Activated CD4-positive, alpha-beta T cell treated with anti-CD3 and anti-CD28 coated beads, Interleukin-2, amount 50 U/mL, for 48 hours (primary cell): Measurements from ENCODE around the gene BAD.
A peak's percentile ranks its signal among the peaks of the same experiment; 100 is the strongest.

Experiments
- DNase-seq, 2 experiments: peaks; one replicate each; pipeline ENCODE4 v3.0.0-alpha.2; 2020

BAD gene

DNA sequence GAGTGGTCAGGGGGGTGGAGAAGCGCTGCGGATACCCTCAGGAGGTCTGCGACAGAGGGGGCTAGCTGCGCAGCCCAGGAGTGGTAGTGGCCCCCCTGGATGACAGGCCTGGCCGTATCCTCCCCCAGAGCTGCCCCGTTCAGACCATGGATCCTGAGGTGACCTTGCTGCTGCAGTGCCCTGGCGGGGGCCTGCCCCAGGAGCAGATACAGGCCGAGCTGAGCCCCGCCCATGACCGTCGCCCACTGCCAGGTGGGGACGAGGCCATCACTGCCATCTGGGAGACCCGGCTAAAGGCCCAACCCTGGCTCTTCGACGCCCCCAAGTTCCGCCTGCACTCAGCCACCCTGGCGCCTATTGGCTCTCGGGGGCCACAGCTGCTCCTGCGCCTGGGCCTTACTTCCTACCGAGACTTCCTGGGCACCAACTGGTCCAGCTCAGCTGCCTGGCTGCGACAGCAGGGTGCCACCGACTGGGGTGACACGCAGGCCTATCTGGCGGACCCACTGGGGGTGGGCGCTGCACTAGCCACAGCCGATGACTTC is 57.9 kb downstream of the BAD start:
- DNase-seq: peak; percentile 69 to 78

DNA sequence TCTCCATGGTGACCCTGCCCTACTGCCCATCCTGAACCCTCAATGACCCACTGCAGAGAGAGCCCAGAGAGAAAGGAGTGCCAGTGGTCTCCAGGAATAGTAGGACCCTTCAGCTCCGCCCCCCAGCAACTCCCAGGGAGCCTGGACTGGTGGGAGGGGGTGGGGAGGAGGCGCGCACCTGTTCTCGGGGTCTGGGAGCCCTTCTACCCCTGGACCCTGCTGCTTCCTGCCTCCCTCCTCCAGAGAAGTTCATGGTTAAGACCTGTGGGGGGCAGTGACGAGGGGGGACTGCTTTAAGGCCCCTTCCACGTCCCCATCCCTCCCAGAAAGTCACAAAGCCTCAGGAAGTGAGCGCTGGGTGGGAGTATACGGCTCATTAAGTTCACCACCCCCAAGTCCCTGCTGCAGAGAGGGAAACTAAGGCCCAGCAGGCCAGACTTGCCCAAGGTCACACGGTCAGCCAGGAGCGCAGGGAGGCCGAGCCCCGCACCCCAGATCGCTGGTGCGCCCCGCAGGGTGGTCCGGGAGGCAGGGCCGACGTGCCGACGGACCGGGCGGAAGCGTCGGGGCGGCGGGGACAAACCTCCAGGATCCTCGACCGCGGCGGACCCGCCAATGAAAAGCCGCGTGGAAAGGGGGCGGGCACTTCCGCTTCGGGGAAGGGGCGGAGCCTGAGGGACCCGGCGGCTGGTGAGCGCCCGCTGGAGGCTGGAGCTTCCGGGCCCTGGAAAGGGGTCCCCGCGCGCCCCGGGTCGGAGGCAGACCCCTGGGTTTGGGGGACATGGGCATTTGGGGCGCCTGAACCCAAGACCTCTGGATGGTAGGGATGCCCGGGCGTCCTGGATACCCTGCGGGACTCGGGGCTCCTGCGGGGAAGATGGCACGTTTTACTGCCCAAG is 58.6 kb downstream of the BAD start, which contains the start of the genes NUDT22 and TRPT1:
Gene NUDT22 (plus strand): TSS at position 667 of the 899 bp plus-strand sequence. CDS start 379 bp downstream, outside the sequence.
Gene TRPT1 (minus strand): TSS at position 579 of the 899 bp plus-strand sequence. CDS start 326 bp downstream, at position 253.
- DNase-seq: peak; percentile 96

DNA sequence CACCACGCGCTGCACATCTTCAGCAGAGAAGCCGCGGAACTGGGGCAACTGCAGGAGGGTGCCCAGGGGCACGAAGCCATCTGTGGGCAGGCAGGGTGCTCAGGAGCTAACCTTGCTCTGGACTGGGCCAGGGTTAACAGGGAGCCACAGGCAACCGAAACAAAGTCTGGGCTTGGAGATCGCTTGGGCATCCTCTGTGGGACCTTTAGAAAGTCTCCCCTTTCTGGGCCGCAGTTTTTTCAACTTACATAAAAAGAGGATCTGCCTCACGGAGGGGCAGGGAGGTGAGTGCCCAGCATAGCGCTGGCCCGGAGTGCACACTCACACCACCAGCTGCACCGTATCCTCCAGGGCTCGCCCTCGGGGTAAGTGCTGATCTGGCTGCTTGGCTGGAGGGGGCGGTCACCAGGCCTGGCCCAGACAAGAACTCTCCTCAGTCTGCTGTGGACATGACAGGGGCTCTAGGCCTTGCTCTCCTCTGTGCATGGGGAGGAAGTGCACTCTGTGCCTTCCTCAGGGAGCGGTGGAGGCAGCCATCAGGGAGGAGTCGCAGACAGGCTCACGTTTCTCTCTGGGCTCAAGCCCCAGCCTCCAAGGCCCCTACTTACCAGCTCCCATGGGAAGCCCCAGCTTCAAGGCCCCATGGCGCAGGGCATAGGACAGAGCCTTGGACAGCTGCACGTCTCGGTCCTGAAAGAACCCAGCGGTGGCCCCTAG is 59.4 kb downstream of the BAD start:
- no peak for DNase-seq

DNA sequence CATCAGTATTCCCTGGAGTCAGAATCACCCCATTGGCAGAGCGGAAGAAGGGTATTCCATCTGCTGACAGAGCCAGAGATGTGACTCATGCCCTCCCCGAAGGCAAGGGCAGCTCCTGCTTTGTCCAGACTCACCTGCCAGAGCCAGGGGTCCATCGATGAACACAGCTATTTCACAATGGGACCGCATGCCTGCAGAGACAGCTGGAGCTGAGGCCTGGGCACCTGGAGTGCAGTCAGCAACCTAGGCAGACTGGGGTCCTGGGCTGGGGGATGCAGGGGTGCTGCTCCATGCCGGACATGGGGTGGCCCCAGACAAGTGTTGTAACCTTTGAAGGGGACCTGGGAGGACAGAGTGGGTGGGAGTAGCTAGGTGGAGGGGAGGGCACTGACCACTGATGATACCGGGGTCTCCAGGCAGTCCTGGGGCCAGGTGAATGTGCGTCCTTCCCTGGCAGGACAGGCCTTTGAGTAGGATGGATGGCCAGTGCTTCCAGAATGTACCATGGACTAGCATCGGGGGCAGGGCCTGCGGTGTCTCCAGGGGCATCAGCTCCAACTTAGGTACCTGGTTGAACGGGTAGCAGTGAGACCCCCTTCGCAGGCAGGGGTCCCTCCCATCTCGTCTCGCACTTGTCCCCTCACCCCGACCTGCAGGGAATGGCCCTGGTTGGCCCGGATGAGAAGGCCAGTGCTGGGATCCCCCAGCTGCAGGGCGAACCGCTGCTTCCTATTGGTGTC is 60.1 kb downstream of the BAD start:
- DNase-seq: no peak

DNA sequence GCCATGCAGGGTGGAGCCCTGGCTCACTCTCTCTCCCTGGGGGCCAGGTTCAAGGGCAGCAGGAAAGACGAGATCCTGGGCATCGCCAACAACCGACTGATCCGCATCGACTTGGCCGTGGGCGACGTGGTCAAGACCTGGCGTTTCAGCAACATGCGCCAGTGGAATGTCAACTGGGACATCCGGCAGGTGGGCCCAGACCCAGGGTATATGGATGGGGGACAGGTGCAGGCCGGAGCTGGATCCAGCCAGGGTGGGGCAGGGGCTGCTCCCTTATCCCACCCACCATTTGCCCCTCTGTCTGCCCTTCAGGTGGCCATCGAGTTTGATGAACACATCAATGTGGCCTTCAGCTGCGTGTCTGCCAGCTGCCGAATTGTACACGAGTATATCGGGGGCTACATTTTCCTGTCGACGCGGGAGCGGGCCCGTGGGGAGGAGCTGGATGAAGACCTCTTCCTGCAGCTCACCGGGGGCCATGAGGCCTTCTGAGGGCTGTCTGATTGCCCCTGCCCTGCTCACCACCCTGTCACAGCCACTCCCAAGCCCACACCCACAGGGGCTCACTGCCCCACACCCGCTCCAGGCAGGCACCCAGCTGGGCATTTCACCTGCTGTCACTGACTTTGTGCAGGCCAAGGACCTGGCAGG is 61.3 kb downstream of the BAD start:
- DNase-seq: no peak

DNA sequence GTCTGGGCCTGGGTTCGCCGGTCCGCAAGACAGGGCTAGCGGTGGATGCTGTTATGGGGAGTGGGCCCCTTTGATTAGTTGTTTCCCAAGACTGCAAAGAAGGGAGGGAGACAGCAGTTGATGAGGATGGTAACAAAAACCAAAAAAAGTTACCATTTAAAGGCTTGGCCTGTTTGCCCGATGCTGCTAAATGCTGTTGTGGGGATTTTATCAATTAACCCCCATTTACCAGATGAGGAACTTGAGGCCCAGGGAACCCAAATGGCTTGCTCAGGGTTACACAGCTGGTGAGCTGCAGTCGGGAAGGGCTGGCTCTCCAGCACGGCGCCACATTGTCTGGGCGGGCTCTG is 61.8 kb downstream of the BAD start:
- no peak for DNase-seq

DNA sequence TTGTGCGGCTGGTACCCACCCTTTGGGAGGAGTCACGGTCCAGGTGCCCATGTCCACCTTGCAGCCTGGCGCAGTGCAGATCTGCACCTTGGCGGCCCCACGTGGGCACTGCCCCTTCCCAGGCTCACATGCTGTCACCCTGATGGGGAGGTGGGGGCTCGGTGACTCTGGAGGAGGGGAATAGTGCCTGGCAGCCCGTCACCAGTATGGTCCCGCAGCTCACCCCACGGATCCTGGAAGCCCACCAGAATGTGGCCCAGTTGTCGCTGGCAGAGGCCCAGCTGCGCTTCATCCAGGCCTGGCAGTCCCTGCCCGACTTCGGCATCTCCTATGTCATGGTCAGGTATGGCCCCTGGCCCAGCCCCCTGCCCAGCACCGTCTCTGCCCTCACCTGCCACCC is 63.7 kb downstream of the BAD start:
- no peak for DNase-seq

DNA sequence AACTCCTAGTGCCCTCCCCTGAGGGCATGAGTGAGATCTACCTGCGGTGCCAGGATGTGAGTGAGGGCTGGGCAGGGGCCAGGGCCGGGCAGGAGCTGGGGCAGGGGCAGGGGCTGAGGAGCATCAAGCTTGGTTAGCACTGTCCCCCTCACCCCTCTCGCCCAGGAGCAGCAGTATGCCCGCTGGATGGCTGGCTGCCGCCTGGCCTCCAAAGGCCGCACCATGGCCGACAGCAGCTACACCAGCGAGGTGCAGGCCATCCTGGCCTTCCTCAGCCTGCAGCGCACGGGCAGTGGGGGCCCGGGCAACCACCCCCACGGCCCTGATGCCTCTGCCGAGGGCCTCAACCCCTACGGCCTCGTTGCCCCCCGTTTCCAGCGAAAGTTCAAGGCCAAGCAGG is 64.2 kb downstream of the BAD start:
- DNase-seq: no peak
